ENCODE data around the gene FHAD1.

Gene FHAD1

GRCh38 chr1:15330028-15330427 is 83.0 kb downstream of the FHAD1 start:
- no peak for DNase-seq

DNA sequence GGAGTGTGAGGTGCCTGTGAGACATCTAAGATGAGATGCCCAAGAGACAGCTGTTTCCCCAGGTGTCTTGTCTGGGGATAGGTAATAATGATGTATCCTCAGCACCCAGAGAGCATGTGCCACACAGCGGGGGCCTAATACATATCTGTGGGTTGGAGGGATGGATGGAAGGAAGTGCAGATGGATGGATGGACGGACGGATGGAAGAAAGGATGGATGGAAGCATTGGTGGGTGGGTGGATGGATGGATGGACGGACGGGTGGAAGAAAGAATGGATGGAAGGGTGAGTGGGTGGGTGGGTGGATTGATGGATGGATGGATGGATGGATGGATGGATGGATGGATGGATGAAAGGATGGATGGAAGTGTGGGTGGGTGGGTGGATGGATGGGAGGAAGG is 84.2 kb downstream of the FHAD1 start:
- DNase-seq, result no peak

DNA sequence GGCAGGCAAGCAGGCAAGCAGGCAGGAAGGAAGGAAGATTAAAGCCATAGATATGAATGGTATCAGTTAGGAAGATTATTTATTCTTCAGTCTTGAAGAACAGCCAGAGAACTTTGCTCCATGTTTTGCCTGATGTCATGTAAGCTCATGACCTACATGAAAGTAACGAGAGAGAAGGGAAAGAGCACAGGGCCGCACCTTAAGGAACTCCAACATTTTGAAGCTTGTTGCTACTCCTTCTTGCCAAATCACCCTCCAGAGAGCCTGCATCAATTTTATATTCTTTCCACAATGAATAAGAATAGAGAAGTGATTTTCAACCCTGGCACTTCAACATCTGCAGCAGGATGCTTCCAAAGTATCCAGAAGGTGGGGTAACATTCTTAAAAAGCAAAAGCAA is 84.7 kb downstream of the FHAD1 start:
- DNase-seq, result no peak

GRCh38 chr1:15332525-15332924 is 85.5 kb downstream of the FHAD1 start:
- DNase-seq, result no peak

DNA sequence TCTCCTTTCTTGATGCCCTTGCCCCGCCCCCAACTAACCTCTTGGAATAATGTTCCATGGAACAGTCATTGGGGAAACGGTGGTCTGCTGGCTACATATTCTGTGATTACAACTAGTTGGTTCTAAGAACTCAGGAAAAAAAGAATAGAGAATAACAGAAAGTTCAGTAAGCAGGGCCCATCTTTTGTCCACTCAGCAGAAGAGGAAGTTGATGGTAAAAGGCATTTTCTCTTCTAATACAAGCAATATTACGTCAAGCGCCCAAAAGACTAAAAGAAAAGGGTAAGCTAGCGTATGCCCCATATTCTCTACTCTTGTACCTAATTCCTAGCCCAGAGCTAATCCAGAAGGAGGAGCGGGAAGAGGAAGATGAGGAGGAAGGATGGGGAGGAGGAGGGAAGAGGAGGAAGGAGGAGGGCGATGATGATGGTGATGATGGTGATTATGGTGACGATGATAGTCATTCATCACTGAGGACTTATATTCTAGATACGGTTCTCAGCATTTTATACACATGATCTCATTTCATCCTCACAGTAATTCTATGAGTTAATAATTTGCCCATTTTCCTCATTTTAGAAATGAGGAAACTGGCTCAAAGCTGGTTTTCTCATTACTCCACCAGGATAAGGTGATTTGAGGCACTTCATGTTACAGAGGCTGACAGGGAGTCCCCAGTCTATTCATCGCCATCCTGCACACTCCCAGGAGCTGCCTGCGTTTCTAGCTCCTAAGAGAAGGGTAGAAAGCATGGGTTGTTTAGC is 86.1 kb downstream of the FHAD1 start:
- no peak for DNase-seq

GRCh38 chr1:15334995-15335394 is 88.0 kb downstream of the FHAD1 start:
- no peak for DNase-seq

- no peak for DNase-seq
Observed at GRCh38 chr1:15336866-15337265, 89.8 kb downstream of the FHAD1 start.

GRCh38 chr1:15337656-15338402 is 90.8 kb downstream of the FHAD1 start:
- DNase-seq, result peak; percentile 14

DNA sequence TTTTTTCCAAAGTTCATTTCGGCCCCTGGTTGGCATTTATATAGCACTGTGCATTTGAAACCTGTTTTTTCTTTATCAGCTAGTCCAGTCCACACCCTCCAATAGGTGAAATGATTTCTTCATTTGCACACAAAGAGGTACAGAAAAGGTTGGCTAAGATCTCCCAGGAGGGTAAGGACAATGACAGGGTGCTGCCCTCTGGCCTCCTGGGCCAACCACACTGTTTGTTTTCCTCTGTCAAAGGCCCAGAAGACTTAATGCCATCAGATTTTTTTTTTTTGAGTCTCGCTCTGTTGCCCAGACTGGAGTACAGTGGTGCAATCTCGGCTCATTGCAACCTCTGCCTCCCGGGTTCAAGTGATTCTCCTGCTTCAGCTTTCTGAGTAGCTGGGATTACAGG is 92.5 kb downstream of the FHAD1 start:
- DNase-seq, result no peak

- DNase-seq, result no peak
Observed at GRCh38 chr1:15341228-15341627, 94.2 kb downstream of the FHAD1 start.

GRCh38 chr1:15341634-15342407 is 94.8 kb downstream of the FHAD1 start:
- DNase-seq, result no peak

DNA sequence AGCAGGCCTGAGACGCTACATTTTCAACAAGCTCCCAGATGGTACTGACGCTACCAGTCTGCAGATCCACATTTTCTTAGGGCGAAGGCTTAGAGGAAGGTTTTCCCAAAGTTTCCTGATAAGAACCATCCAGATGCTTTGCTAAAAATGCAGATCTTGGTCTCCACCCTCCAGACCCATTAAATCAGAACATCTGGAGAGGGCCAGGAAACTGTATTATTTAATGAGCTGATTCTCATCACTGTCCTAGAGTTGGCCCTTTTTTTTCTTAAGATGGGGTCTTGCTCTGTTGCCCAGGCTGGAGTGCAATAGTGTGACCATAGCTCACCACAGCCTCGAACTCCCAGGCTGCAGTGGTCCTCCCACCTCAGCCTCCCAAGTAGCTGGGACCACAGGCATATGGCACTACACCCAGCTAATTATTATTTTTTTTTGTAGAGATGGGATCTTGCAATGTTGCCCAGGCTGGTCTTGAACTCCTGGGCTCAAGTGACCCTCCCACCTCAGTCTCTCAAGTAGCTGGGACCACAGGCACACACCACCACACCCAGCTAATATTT is 95.5 kb downstream of the FHAD1 start:
- DNase-seq, result no peak

- no peak for DNase-seq
Observed at GRCh38 chr1:15343099-15343498, 96.1 kb downstream of the FHAD1 start.

DNA sequence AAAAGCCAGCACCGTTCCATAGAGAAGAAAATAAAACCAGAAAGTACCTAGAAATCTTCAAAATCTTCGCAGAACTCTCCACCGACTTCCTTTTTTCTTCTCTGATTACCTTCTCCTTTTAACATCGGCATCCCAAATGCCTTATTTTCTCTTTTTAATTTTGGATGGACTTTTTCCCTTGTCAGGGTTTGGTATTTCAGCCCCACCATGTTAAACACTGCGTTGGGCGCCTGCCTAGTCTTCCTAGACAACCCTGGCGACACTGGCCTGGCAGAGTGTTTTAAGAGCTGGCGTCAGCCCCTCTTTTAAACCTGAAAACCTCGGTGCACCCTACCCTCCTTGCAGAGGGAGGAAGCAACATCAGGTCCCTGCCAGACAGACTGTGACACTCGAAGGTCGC is 96.7 kb downstream of the FHAD1 start:
- DNase-seq, result no peak

DNA sequence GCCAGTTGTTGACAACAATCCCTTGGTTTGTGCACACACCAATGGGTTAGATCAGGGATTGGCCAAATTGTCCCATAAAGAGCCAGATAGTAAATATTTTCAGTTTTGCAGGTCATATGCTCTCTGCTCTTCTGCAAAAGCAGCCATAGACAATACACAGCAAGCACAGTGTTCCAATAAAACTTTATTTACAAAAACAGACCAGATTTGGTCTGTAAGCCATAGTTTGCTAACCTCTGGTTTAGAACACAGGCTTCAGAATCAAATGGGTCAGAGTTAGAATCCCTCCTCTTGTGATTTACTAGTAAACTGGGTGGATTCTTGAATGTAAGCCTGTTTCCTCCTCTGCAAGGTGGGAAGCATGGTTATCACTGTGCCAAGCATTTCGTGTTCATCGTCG is 97.4 kb downstream of the FHAD1 start:
- no peak for DNase-seq

- no peak for DNase-seq
Observed at GRCh38 chr1:15344800-15345704, 98.0 kb downstream of the FHAD1 start.

DNA sequence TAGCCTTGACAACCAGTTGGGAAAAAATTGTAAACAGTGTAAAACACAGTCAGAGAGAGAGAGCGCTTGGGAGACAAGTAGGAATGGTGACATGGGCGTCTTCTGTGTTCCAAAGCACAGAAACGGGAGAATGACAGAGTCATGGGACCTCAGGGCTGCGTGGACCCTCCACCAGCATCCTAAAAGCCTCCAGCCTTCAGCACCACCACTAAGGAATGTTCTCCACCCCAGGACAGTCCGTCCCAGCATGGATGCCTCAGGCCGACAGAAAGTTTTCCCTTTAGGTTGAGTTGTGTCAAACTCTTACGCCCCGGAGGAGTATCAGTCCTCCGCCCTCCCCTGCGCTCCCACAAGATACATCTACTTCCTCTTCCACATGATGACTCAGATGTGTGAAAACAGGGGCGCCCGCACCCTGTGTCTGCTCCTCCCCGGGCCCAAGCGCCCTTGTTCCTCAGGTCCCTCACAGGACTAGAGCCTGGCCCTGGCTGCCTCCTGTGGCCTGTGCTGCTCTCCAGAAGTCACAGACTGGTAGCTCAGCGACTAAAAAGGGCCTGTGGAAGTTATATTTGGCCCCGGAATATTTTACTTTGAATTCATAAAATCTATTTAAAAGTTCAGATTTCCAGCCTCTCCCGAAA is 98.8 kb downstream of the FHAD1 start:
- peak; percentile 56 for DNase-seq

GRCh38 chr1:15346346-15347030 is 99.5 kb downstream of the FHAD1 start:
- DNase-seq, result no peak

DNA sequence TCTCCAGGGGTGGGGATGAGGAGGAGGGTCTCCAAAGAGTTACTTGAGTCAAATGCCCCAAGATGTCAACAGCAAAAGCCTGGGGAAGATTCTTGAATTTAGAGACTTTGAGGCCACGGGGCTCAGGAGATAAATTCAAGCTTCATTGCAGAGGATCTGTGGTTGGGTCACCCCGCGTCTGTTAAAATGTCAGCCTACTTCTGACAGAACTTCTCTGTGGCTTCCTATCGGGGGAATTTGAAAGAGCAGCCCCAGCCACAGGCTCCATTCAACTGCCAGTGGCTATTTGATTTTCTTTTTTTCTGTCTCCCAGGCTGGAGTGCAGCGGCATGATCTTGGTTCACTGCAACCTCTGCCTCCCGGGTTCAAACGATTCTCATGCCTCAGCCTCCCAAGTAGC is 100.2 kb downstream of the FHAD1 start:
- peak; percentile 28 for DNase-seq

DNA sequence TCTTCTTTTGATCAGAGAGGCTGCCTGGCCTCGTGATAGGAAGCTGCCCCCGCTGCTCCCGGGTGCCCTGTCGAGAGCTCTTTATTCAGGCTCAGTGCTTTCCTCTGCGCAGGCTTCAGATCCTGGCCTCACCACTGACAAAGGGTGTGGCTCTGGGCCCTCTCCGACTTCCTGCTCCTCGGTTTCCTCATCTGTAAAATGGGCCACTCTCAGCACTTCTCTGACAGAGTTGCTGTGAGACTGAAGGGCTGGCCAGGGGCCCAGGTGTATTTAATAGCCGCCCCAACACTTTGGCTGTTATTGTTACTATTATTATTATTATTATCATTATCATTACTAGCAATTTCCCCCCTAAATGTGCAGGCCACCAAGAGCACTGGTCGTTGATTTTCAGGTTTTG is 101.6 kb downstream of the FHAD1 start:
- no peak for DNase-seq

DNA sequence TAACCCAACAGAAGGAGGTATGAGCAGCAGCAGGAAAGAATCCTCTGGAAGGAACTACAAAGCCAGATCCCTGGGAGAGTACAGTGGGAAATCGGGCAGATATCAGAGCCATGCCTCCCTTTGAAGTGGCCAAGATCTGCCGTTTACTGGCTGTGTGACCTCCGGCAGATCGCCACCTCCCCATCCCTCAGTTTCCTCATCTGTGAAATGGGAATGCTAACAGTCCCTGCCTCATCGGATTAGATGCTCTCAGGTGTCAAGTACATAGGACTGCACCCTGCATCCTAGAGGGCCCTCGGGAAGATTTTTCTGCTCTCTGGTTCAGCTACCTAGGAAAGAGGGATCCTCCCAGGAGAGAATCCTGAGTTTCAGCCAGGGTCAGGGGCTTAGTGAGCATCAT is 102.1 kb downstream of the FHAD1 start:
- DNase-seq, result no peak

Measured in GDM1 (cell line).